WI38 (cell line): ENCODE data around the gene SP100.
A peak's percentile ranks its signal among the peaks of the same experiment; 100 is the strongest.

Source experiments
- H3K4me3 ChIP-seq: 2 replicates; pipeline ENCODE4 v1.5.1; 2011; ENCODE audit warnings: low read depth, mild to moderate bottlenecking, control low read depth, low read length
- TF ChIP-seq, protein P1 (sequence below): IDR thresholded peaks from 2 replicates; pipeline ENCODE4 v1.5.1; 2012; ENCODE audit warnings: low read depth, mild to moderate bottlenecking, control low read depth, low read length

The SP100 gene

DNA sequence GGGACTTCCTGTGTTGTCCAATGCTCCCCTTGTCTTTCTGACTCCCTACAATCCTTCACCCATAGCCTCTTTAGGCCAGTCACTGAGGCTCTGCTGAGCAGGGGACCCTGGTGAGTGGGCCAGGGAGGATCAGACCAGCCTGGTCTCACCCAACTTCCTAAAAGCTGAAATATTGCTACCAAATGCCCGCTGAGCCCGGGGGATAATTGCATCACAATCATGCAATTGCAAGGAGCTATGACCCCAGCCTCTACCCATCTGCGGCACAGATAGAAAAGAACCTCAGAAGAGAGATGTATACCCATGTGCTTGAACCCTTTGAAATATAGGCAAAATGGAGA is 3.7 kb upstream of the SP100 start:
- peak overlapping the region; percentile 70 for H3K4me3 ChIP-seq
- TF ChIP-seq, protein P1, sequence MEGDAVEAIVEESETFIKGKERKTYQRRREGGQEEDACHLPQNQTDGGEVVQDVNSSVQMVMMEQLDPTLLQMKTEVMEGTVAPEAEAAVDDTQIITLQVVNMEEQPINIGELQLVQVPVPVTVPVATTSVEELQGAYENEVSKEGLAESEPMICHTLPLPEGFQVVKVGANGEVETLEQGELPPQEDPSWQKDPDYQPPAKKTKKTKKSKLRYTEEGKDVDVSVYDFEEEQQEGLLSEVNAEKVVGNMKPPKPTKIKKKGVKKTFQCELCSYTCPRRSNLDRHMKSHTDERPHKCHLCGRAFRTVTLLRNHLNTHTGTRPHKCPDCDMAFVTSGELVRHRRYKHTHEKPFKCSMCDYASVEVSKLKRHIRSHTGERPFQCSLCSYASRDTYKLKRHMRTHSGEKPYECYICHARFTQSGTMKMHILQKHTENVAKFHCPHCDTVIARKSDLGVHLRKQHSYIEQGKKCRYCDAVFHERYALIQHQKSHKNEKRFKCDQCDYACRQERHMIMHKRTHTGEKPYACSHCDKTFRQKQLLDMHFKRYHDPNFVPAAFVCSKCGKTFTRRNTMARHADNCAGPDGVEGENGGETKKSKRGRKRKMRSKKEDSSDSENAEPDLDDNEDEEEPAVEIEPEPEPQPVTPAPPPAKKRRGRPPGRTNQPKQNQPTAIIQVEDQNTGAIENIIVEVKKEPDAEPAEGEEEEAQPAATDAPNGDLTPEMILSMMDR, result no peak

DNA sequence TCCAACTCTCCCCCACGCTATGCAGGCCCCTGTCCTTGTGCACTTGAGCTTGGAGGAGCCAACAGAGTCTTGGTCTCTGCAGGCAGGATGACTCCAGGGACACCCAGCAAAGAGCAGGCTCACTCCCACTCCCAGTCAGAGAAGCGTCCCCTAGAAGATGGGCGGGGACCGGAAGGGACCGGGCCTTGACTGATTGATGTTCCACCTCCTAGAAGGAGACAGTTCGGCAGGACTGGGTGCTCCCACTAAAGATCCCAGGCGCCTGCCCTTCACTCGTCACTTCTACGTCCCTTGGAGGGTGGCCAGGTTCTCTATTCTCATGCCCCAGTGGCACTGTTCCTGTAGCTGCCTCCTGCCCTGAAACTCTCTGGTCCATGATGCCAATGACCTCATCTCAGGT is 3.2 kb upstream of the SP100 start:
- TF ChIP-seq, protein P1, result no peak

DNA sequence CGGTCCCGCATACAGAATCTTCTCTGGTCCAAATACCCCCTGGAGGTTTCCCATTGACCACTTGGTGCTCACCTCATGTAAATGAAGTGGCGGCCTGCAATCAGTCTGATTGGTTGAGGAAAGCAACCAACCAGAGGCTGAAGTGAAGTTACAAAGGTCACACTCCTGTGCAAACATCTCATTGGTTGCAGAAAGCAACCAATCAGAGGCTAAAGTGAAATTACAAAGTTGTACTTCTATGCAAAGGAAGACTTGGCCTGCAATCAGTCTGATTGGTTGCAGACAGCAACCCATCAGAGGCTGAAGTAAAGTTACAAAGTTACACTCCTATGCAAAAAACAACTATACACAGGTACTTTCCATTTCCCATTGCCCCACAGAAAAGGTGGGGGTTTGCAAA is 2.5 kb upstream of the SP100 start:
- TF ChIP-seq, protein P1, result no peak
- H3K4me3 ChIP-seq, result no peak overlapping the region

More for the DNA sequence above, 3.2 kb upstream of the SP100 start:
- no peak overlapping the region for H3K4me3 ChIP-seq

DNA sequence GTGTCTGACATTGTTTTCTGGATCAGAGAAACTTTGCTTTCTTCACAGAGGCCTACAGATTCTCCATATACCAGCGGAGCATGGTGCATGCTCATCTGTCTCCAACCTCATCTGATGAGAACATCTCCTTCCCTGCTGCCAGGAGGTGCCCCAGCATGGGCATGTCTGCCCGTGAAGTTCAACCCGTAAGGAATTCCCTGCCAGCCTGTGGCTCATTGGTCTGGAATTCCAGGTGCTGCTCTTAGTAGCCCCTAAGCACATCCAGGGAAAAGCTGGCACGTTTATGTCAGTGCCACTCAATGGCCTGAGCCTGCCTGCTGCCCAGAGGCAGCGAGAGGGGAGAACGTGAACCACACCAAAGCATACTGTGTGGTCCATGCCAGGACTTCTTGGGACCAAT is 1.7 kb upstream of the SP100 start:
- TF ChIP-seq, protein P1, result no peak
- H3K4me3 ChIP-seq, result no peak overlapping the region

DNA sequence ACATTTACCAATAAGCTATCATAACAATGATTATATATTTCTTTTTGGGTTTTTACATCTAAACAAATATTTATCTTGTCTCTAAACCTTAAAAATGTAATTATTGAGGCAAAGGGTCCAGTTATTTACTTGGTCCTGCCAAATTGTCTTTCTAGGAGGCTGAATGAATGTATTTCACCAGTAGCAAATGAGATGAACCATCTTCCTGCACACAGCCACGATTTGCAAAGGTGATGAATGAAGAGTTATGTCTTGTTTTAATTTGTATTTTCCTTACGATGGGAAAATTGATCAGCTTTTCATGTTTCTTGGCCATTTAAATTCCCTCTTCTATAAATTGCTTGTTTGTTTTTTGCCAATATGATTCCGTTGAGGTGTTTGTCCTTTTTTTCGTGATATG is 1.4 kb downstream of the SP100 start:
- TF ChIP-seq, protein P1, result no peak
- H3K4me3 ChIP-seq, result peak overlapping the region; percentile 80

DNA sequence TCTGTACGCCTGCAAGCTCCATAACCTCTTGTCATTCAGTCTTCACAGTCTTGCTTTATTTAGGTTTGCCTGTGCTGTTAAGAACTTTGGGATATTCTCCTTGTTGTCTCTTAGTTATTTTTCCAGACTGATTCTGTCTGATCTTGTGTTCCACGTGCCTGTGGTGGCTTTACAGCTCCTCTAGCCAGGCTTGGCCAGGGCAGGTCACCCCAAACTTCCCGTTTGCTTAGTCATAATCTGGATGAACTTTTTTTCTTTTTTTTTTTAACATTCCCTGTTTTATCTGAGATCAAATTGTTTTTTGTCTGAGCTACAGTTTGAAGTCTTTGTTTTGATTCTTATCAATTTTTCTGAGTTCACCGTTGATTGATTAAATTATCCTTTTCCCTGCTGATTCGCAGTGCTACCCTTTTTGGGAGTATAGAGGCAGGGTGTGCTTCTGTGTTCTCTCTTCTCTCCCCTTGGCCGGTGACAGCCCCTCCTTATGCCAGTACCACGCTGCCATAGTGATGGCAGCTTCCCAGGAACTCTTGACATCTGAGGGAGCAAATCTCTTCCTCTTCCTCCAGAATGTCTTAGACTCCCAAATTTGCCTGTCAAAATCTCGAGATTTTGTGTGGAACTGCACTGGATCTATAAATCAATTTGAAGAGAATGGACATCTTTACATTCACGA is 2.5 kb downstream of the SP100 start:
- peak overlapping the region; percentile 80 for H3K4me3 ChIP-seq
- TF ChIP-seq, protein P1, result no peak

DNA sequence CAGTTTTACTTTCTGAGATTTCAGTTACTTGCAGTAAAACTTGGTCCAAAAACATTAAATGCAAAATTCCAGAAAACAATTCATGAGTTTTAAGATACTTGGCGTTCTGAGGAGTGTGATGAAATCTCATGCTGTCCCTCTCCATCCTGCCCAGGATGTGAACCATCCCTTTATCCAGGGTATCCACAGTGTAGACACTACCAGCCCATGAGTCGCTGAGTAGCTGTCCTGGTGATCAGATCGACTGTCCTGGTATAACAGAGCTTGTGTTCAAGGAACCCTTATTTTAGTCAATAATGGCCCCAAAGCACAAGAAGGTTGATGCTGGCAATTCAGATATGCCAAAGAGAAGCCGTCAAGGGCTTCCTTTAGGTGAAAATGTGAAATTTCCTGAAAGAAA is 3.2 kb downstream of the SP100 start:
- TF ChIP-seq, protein P1, result no peak
- H3K4me3 ChIP-seq, result no peak overlapping the region
